MM.1S (cell line): ENCODE results near the gene CCDC181.

Source experiments
- CTCF ChIP-seq: fragments of 300-600 bp; sonication (generic); IDR thresholded peaks from 2 replicates; pipeline ENCODE4 v1.5.1; 2016; ENCODE audit warnings: antibody characterized with exemption, low read length, mixed read lengths
- EZH2 ChIP-seq: fragments of 300-600 bp; sonication (generic); optimal IDR thresholded peaks from 2 replicates; pipeline ENCODE3; 2017; ENCODE audit warnings: low read depth, mild to moderate bottlenecking, antibody characterized with exemption, low read length, mixed read lengths
- EZH2phosphoT487 ChIP-seq: fragments of 300-600 bp; sonication (generic); IDR thresholded peaks from 2 replicates; pipeline ENCODE4 v1.6.1; 2018; ENCODE audit warnings: antibody characterized with exemption, low read length

DNA sequence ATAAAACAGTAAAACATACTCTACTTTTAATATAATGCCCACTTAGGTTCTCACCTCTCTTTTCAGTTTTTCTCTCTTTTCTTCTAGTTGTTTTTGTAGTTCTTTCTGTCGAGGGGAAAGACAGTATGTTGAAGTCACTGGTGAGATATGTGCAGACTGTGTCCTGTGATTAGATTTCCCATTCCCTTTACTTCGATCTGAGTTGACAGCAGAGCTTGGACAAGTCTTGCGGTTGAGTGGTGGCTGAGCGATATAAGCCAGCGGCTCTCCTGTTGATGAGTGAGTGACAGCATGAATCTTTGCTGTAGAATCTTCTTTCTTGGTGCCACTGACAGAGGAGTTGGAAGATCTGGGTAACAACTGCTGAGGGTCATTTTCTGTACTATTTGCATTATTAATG lies 6.0 kb downstream of the CCDC181 start:
- TF ChIP-seq EZH2phosphoT487 (no peak), CTCF (no peak), EZH2 (no peak)
